Thymus (tissue), 11 donors: ENCODE data around the gene KRTAP10-6. TPM values are rescaled to one million over a fixed set of nuclear protein-coding genes. Genes with fewer than 3 reads are reported as not detected.
"Not testable (repeated sequence)": the region's sequence is repeated elsewhere in the genome, so short reads cannot be mapped to it uniquely, and the experiment has no call there.

Source experiments
- DNase-seq, 9 donors: peaks; one replicate each; pipeline ENCODE4 v3.0.0-alpha.2; 2013; ENCODE audit warnings: low spot score in 9 of 9, low read depth in 6 of 9, missing footprints in 1 of 9
- H3K27ac ChIP-seq, 2 donors: one replicate each; pipeline ENCODE4 v1.5.1; 2013; ENCODE audit warnings: control low read depth in 1 of 2, low read depth in 1 of 2, low read length in 1 of 2, mild to moderate bottlenecking in 1 of 2, moderate library complexity in 1 of 2
- H3K27me3 ChIP-seq, 2 donors: one replicate each; pipeline ENCODE4 v1.5.1; 2013; ENCODE audit warnings: low read length in 1 of 2; ENCODE audit not compliant: control insufficient read depth in 2 of 2, insufficient read depth in 1 of 2
- H3K36me3 ChIP-seq, 2 donors: one replicate each; pipeline ENCODE4 v1.5.1; 2013; ENCODE audit warnings: low read length in 1 of 2, mild to moderate bottlenecking in 1 of 2, moderate library complexity in 1 of 2; ENCODE audit not compliant: control insufficient read depth in 2 of 2, insufficient read depth in 2 of 2
- H3K4me1 ChIP-seq, 2 donors: one replicate each; pipeline ENCODE4 v1.5.1; 2013; ENCODE audit warnings: low read length in 2 of 2; ENCODE audit not compliant: control insufficient read depth in 2 of 2, insufficient read depth in 2 of 2
- H3K4me3 ChIP-seq, 2 donors: one replicate each; pipeline ENCODE4 v1.5.1; 2013; ENCODE audit warnings: low read length in 2 of 2, control low read depth in 1 of 2, mild to moderate bottlenecking in 1 of 2
- H3K9me3 ChIP-seq, 2 donors: one replicate each; pipeline ENCODE4 v1.5.1; 2013; ENCODE audit warnings: low read length in 1 of 2, mild to moderate bottlenecking in 1 of 2; ENCODE audit not compliant: control insufficient read depth in 2 of 2, insufficient read depth in 1 of 2
- WGBS: extraction: QIAGEN DNeasy Blood & Tissue Kit; methylation state at CpG from one replicate; pipeline ENCODE4 v1.1.7; 2013; 5-methylcytosine and 5-hydroxymethylcytosine counted together
- polyA plus RNA-seq: library from polyadenylated mRNA; stranded (reverse); fragments of 200-250 nt; gene quantifications from one replicate; pipeline ENCODE4 v1.2.3, GENCODE V29; 2013
- total RNA-seq: library from RNA; stranded (reverse); fragments of 120-200 nt; gene quantifications from one replicate; pipeline ENCODE4 v1.2.4, GENCODE V29; 2013
- donor health status: healthy.

KRTAP10-6 gene
- total and polyA plus RNA-seq, 2 donors: not detected

GRCh38 chr21:44613386-44614155 lies 21.3 kb upstream of the KRTAP10-6 start:
- H3K9me3 ChIP-seq: peaks cover 3 to 27% of the 10 kb centered on the region in 2 donors
- DNase-seq: no peak
- no peaks in the 10 kb centered on the region for H3K36me3 ChIP-seq
- WGBS: 96% methylated on average over 26 of the region's 26 CpGs
- H3K4me3 ChIP-seq: no peak overlapping the region
- H3K27ac ChIP-seq: no peak overlapping the region
- H3K4me1 ChIP-seq: peaks cover 0 to 3% of the 10 kb centered on the region in 2 donors
- H3K27me3 ChIP-seq: peaks cover 0 to 2% of the 10 kb centered on the region in 2 donors

- 91% methylated on average over 13 of the region's 13 CpGs for WGBS
- no peak for DNase-seq
Measured at GRCh38 chr21:44612669-44613229, 20.4 kb upstream of the KRTAP10-6 start.

GRCh38 chr21:44612029-44612486 lies 19.8 kb upstream of the KRTAP10-6 start, which contains the start of gene KRTAP10-8:
KRTAP10-8 (plus strand) TSS chr21:44612079; CDS start chr21:44612101, 22 bp downstream.
- Histone ChIP-seq H3K9me3 (peaks cover 3 to 25% of the 10 kb centered on the region in 2 donors), H3K27me3 (peaks cover 0 to 2% of the 10 kb centered on the region in 2 donors), H3K4me3 (no peak within 1 kb of the TSS), H3K4me1 (peaks cover 0 to 1% of the 10 kb centered on the region in 2 donors), H3K36me3 (no peaks in the 10 kb centered on the region), H3K27ac (no peak within 1 kb of the TSS)
- WGBS: 94% methylated on average over 8 of the region's 8 CpGs
- DNase-seq: no peak

More at GRCh38 chr21:44612669-44613229, 20.4 kb upstream of the KRTAP10-6 start:
- H3K27me3 ChIP-seq: peaks cover 0 to 2% of the 10 kb centered on the region in 2 donors
- no peak overlapping the region for H3K27ac ChIP-seq
- peaks cover 0 to 3% of the 10 kb centered on the region in 2 donors for H3K4me1 ChIP-seq
- no peak overlapping the region for H3K4me3 ChIP-seq
- no peaks in the 10 kb centered on the region for H3K36me3 ChIP-seq
- H3K9me3 ChIP-seq: peaks cover 3 to 27% of the 10 kb centered on the region in 2 donors

GRCh38 chr21:44611551-44611950 lies 19.2 kb upstream of the KRTAP10-6 start:
- H3K27me3 ChIP-seq: peaks cover 0 to 2% of the 10 kb centered on the region in 2 donors
- no peaks in the 10 kb centered on the region for H3K36me3 ChIP-seq
- H3K4me1 ChIP-seq: no peaks in the 10 kb centered on the region
- H3K9me3 ChIP-seq: peaks cover 3 to 23% of the 10 kb centered on the region in 2 donors
- no peak for DNase-seq
- H3K27ac ChIP-seq: no peak overlapping the region
- 89% methylated on average over 4 of the region's 4 CpGs for WGBS
- H3K4me3 ChIP-seq: no peak overlapping the region

GRCh38 chr21:44610157-44610843 lies 18.0 kb upstream of the KRTAP10-6 start:
- not testable (repeated sequence) for DNase-seq, H3K27ac ChIP-seq, H3K4me3 ChIP-seq, H3K27me3 ChIP-seq, H3K36me3 ChIP-seq, H3K4me1 ChIP-seq
- 96% methylated on average over 7 of the region's 7 CpGs for WGBS
- peaks cover 3 to 16% of the 10 kb centered on the region in 2 donors for H3K9me3 ChIP-seq

GRCh38 chr21:44609193-44609592 lies 16.9 kb upstream of the KRTAP10-6 start:
- Histone ChIP-seq H3K4me3 (no peak overlapping the region), H3K27me3 (no peaks in the 10 kb centered on the region), H3K36me3 (no peaks in the 10 kb centered on the region), H3K9me3 (peaks cover 3 to 16% of the 10 kb centered on the region in 2 donors), H3K27ac (no peak overlapping the region), H3K4me1 (no peaks in the 10 kb centered on the region)
- DNase-seq: no peak

GRCh38 chr21:44606495-44606894 lies 14.2 kb upstream of the KRTAP10-6 start:
- Histone ChIP-seq H3K4me1 (no peaks in the 10 kb centered on the region), H3K9me3 (peaks cover 2 to 8% of the 10 kb centered on the region in 2 donors), H3K27ac (no peak overlapping the region), H3K36me3 (no peaks in the 10 kb centered on the region), H3K4me3 (no peak overlapping the region), H3K27me3 (no peaks in the 10 kb centered on the region)
- 94% methylated on average over 4 of the region's 4 CpGs for WGBS
- no peak for DNase-seq

- no peak overlapping the region for H3K4me3 ChIP-seq
- DNase-seq: no peak
- 93% methylated on average over 8 of the region's 8 CpGs for WGBS
- H3K27ac ChIP-seq: no peak overlapping the region
- H3K27me3 ChIP-seq: no peaks in the 10 kb centered on the region
- H3K36me3 ChIP-seq: no peaks in the 10 kb centered on the region
- peaks cover 0 to 2% of the 10 kb centered on the region in 2 donors for H3K9me3 ChIP-seq
- H3K4me1 ChIP-seq: no peaks in the 10 kb centered on the region
Measured at GRCh38 chr21:44603911-44604310, 11.6 kb upstream of the KRTAP10-6 start.
